Astrocyte (in vitro differentiated cells and primary cell): Measurements from ENCODE around the gene KLK5.

Experiments used
- CTCF ChIP-seq: IDR thresholded peaks from 2 replicates; pipeline ENCODE4 v1.5.1; 2011; ENCODE audit warnings: low read depth, mild to moderate bottlenecking, inconsistent platforms, low read length, moderate library complexity; ENCODE audit not compliant: insufficient read depth
- EZH2 ChIP-seq: IDR thresholded peaks from 2 replicates; pipeline ENCODE4 v1.6.1; 2012; ENCODE audit warnings: mild to moderate bottlenecking, low read length, inconsistent platforms; ENCODE audit not compliant: insufficient read depth

DNA sequence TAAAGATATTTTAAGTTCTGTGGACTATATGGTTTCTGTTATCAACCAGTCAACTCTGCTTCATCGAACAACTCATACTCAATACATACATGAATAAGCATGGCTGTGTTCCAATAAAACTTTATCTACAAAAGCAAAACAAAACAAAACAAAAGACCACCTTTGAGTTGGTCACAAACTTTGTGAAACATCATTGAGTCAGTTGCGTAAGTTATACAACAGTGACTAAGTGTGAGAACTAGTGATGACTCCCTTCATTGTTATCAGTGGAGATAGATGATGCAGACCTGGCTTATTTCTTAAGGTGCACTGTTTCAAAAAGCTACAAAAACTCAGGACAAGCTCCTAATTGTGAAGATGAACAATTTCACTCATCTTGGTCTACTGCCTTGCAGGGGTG lies 27.1 kb downstream of the KLK5 start:
- no peak for TF ChIP-seq CTCF
- no peak for TF ChIP-seq EZH2
